ENCODE data around the gene REX1BD. TPM values are rescaled to one million over a fixed set of nuclear protein-coding genes. Genes with fewer than 3 reads are reported as not detected.

REX1BD gene
- total and polyA plus RNA-seq, 2 of the 4 experiments (the other 2 are of a cell fraction): 14.2 to 44.6 TPM

GRCh38 chr19:18626906-18627305 lies 38.3 kb downstream of the REX1BD start:
- ChIA-PET CTCF (no interaction called here), POLR2A (ENCODE audit: unreplicated experiment) (no interaction called here)
- no peak overlapping the region for H2BK120ac ChIP-seq (ENCODE audit: low read depth, low read length)
- in situ Hi-C loops (cut with MboI; ENCODE audit: low sequenced_read_pairs): no loop called here
- H3K14ac ChIP-seq (replicated peaks; ENCODE audit: low read depth, low read length): no peak overlapping the region
- no peaks in the 10 kb centered on the region for H3K4me1 ChIP-seq (ENCODE audit: control insufficient read depth, insufficient read depth, low read length)
- 17% methylated on average over 1 of the region's 2 CpGs; no CpG with 5 or more reads in 1 of the 2 experiments for WGBS, 2 experiments (ENCODE audit: extremely low coverage in 2 of 2, insufficient read length in 1 of 2)
- H3K36me3 ChIP-seq (ENCODE audit: control insufficient read depth, insufficient read depth, low read length): no peaks in the 10 kb centered on the region
- ATAC-seq (ENCODE audit: low read depth): no peak
- H3K79me1 ChIP-seq (ENCODE audit: low read depth in 1 of 2, low read length in 2 of 2): no peaks in the 10 kb centered on the region
- H3K27me3 ChIP-seq (ENCODE audit: control insufficient read depth, insufficient read depth, low read length): peaks cover 14% of the 10 kb centered on the region
- H4K8ac ChIP-seq (ENCODE audit: low read depth in 2 of 2, low read length in 2 of 2): no peak overlapping the region
- no peaks in the 10 kb centered on the region for H3K9me3 ChIP-seq (ENCODE audit: control insufficient read depth, insufficient read depth, low read length)
- H2AK5ac ChIP-seq (ENCODE audit: low read depth, low read length): no peak overlapping the region
- H3K4me2 ChIP-seq (ENCODE audit: low read depth, low read length): no peak overlapping the region
- no peak overlapping the region for H3K4ac ChIP-seq (ENCODE audit: low read depth, low read length)
- no peak overlapping the region for H3K23ac ChIP-seq (ENCODE audit: low read depth, low read length)
- no peak overlapping the region for H2BK20ac ChIP-seq (ENCODE audit: low read depth, low read length)
- no peak for DNase-seq
- H3K9me1 ChIP-seq (ENCODE audit: insufficient read depth, low read length): no peaks in the 10 kb centered on the region
- H3K18ac ChIP-seq (ENCODE audit: low read depth, low read length): no peak overlapping the region
- no peak overlapping the region for H4K91ac ChIP-seq (ENCODE audit: insufficient read depth, low read depth, low read length)
- no peaks in the 10 kb centered on the region for H4K20me1 ChIP-seq (ENCODE audit: insufficient read depth, low read length)
- H3K4me3 ChIP-seq (ENCODE audit: insufficient read depth, low read depth, low read length): no peak overlapping the region
- no peak overlapping the region for H3K27ac ChIP-seq (ENCODE audit: insufficient read depth, low read length)
- dilution Hi-C loops (cut with HindIII; ENCODE audit: low sequenced_read_pairs, unreplicated experiment): no loop called here
- H2AFZ ChIP-seq (replicated peaks; ENCODE audit: low read length, poor library complexity): no peak overlapping the region
- H3K9ac ChIP-seq (ENCODE audit: low read depth, low read length): no peak overlapping the region
- no peak for TF ChIP-seq FOS (IDR thresholded peaks at IDR 0.05; ENCODE audit: low read depth, low read length)
- TF ChIP-seq RAD21 (IDR thresholded peaks at IDR 0.05; ENCODE audit: low read length): no peak
- TF ChIP-seq POLR2A (IDR thresholded peaks at IDR 0.05; ENCODE audit: low read depth, low read length): no peak
- no peak for TF ChIP-seq MAZ (IDR thresholded peaks at IDR 0.05; ENCODE audit: borderline replicate concordance, low read depth, low read length)
- TF ChIP-seq CHD1 (IDR thresholded peaks at IDR 0.05; ENCODE audit: low read depth, low read length): no peak
- TF ChIP-seq CEBPB (IDR thresholded peaks at IDR 0.05; ENCODE audit: low read depth, low read length): no peak
- no peak for TF ChIP-seq CTCF (conservative IDR thresholded peaks at IDR 0.05; ENCODE audit: low read depth, low read length)
- TF ChIP-seq NFE2L2 (IDR thresholded peaks at IDR 0.05; ENCODE audit: low read depth, low read length): no peak
- TF ChIP-seq RCOR1 (IDR thresholded peaks at IDR 0.05; ENCODE audit: insufficient replicate concordance, low read length): no peak
- TF ChIP-seq USF2 (IDR thresholded peaks at IDR 0.05; ENCODE audit: low read depth, low read length): no peak
- no peak for TF ChIP-seq SMC3 (IDR thresholded peaks at IDR 0.05; ENCODE audit: low read depth, low read length)
- TF ChIP-seq BHLHE40 (IDR thresholded peaks at IDR 0.05; ENCODE audit: low read depth, low read length): no peak
- no peak for TF ChIP-seq MAFK (IDR thresholded peaks at IDR 0.05; ENCODE audit: low read depth, low read length)
- no peak for TF ChIP-seq RFX5 (IDR thresholded peaks at IDR 0.05; ENCODE audit: low read depth, low read length)
- no peak for TF ChIP-seq MXI1 (IDR thresholded peaks at IDR 0.05; ENCODE audit: borderline replicate concordance, low read depth, low read length)
- TF ChIP-seq ELK1 (IDR thresholded peaks at IDR 0.05; ENCODE audit: borderline replicate concordance, low read depth, low read length): no peak
- H2AK9ac ChIP-seq (replicated peaks; ENCODE audit: low read depth, low read length, poor library complexity): no peak overlapping the region
- no peak overlapping the region for H4K5ac ChIP-seq (ENCODE audit: low read depth, low read length)
- no peak overlapping the region for H2BK5ac ChIP-seq (ENCODE audit: low read depth, low read length, poor library complexity, severe bottlenecking)
- intact Hi-C loops (cut with micrococcal nuclease): no loop called here
- no peak overlapping the region for H3K56ac ChIP-seq (ENCODE audit: extremely low read depth, insufficient read depth, low read length)
- BruUV-seq (replicated peaks): no TSS peak
- H2BK15ac ChIP-seq (ENCODE audit: low read depth, low read length): no peak overlapping the region

Data from IMR-90 (cell line).